ENCODE results near the gene PLEK2. TPM values are rescaled to one million over a fixed set of nuclear protein-coding genes. Genes with fewer than 3 reads are reported as not detected.
A peak's percentile ranks its signal among the peaks of the same experiment; 100 is the strongest.
"Not testable (repeated sequence)": the region's sequence is repeated elsewhere in the genome, so short reads cannot be mapped to it uniquely, and the experiment has no call there.

The PLEK2 gene
- total RNA-seq, 2 donors from 2014 or later: 8.1 to 21.1 TPM

- Histone ChIP-seq H3K4me3 (no peak overlapping the region), H3K36me3 (no peaks in the 10 kb centered on the region), H3K27ac (no peak overlapping the region), H3K27me3 (replicated peaks; ENCODE audit: insufficient read depth) (no peaks in the 10 kb centered on the region), H3K4me1 (replicated peaks) (peaks cover 5% of the 10 kb centered on the region), H3K9me3 (no peaks in the 10 kb centered on the region)
- no peak for DNase-seq (ENCODE audit: low spot score)
- 82% methylated on average over 5 of the region's 5 CpGs for WGBS
- TF ChIP-seq POLR2A (IDR thresholded peaks at IDR 0.05) (no peak), CTCF (IDR thresholded peaks at IDR 0.05) (no peak), POLR2AphosphoS5 (IDR thresholded peaks at IDR 0.05) (no peak)
- intact Hi-C loops (cut with DNase I): no loop called here
Observed at GRCh38 chr14:67456732-67457131, 44.8 kb upstream of the PLEK2 start.

GRCh38 chr14:67453575-67454300, 41.8 kb upstream of the PLEK2 start:
- intact Hi-C loops (cut with DNase I): no loop called here
- H3K27ac ChIP-seq: no peak overlapping the region
- H3K4me3 ChIP-seq: no peak overlapping the region
- peaks cover 5% of the 10 kb centered on the region for H3K4me1 ChIP-seq (replicated peaks)
- WGBS: 92% methylated on average over 5 of the region's 5 CpGs
- no peak for TF ChIP-seq POLR2A (IDR thresholded peaks at IDR 0.05)
- no peak for TF ChIP-seq CTCF (IDR thresholded peaks at IDR 0.05)
- TF ChIP-seq POLR2AphosphoS5 (IDR thresholded peaks at IDR 0.05): no peak
- no peaks in the 10 kb centered on the region for H3K27me3 ChIP-seq (replicated peaks; ENCODE audit: insufficient read depth)
- H3K36me3 ChIP-seq: no peaks in the 10 kb centered on the region
- no peak for DNase-seq (ENCODE audit: low spot score)
- no peaks in the 10 kb centered on the region for H3K9me3 ChIP-seq

GRCh38 chr14:67451667-67452066, 39.7 kb upstream of the PLEK2 start:
- WGBS: 93% methylated on average over 6 of the region's 6 CpGs
- H3K27me3 ChIP-seq (replicated peaks; ENCODE audit: insufficient read depth); H3K27ac ChIP-seq; H3K4me1 ChIP-seq (replicated peaks); H3K36me3 ChIP-seq; DNase-seq (ENCODE audit: low spot score); H3K9me3 ChIP-seq; H3K4me3 ChIP-seq; intact Hi-C loops (cut with DNase I): not testable (repeated sequence)

GRCh38 chr14:67449096-67449495, 37.1 kb upstream of the PLEK2 start:
- 85% methylated on average over 2 of the region's 2 CpGs for WGBS
- no peaks in the 10 kb centered on the region for H3K9me3 ChIP-seq
- H3K27ac ChIP-seq: no peak overlapping the region
- H3K27me3 ChIP-seq (replicated peaks; ENCODE audit: insufficient read depth): no peaks in the 10 kb centered on the region
- no peaks in the 10 kb centered on the region for H3K36me3 ChIP-seq
- TF ChIP-seq POLR2AphosphoS5 (IDR thresholded peaks at IDR 0.05) (no peak), CTCF (IDR thresholded peaks at IDR 0.05) (no peak), POLR2A (IDR thresholded peaks at IDR 0.05) (no peak)
- intact Hi-C loops (cut with DNase I): no loop called here
- DNase-seq (ENCODE audit: low spot score): no peak
- H3K4me1 ChIP-seq (replicated peaks): no peaks in the 10 kb centered on the region
- H3K4me3 ChIP-seq: no peak overlapping the region

DNA sequence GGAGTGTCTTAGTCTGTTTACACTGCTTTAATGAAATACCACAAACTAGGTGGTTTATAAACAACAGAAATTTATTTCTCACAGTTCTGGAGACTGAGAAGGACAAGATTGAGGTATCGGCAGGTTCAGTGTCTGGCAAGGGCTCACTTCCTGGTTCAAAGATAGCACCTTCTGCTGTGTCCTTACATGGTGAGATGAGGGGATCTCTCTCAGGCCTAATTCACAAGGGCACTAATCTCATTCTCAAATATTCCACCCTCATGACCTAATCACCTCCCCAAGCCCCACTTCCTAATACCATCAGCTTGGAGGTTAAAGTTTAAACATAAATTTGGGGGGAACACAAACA, 35.0 kb upstream of the PLEK2 start:
- 50% methylated on average over 1 of the region's 1 CpG for WGBS
- no peaks in the 10 kb centered on the region for H3K36me3 ChIP-seq
- DNase-seq (ENCODE audit: low spot score): no peak
- no peak for TF ChIP-seq POLR2AphosphoS5 (IDR thresholded peaks at IDR 0.05)
- TF ChIP-seq POLR2A (IDR thresholded peaks at IDR 0.05): no peak
- no peak for TF ChIP-seq CTCF (IDR thresholded peaks at IDR 0.05)
- H3K9me3 ChIP-seq: no peaks in the 10 kb centered on the region
- no peaks in the 10 kb centered on the region for H3K4me1 ChIP-seq (replicated peaks)
- intact Hi-C loops (cut with DNase I): no loop called here
- no peaks in the 10 kb centered on the region for H3K27me3 ChIP-seq (replicated peaks; ENCODE audit: insufficient read depth)
- no peak overlapping the region for H3K4me3 ChIP-seq
- peak overlapping the region in 1 of 2 donors; percentile 38 for H3K27ac ChIP-seq

Measured in prostate gland (tissue), 2 donors.